ENCODE measurements around the gene PLXND1. TPM values are rescaled to one million over a fixed set of nuclear protein-coding genes. Genes with fewer than 3 reads are reported as not detected.
"Not testable (repeated sequence)": the region's sequence is repeated elsewhere in the genome, so short reads cannot be mapped to it uniquely, and the experiment has no call there.

PLXND1 gene
- total RNA-seq, 1 donor from 2014 or later = 56.9 TPM

- H3K27ac Mint-ChIP-seq = peak overlapping the region; percentile 41
- peaks cover 18% of the 10 kb centered on the region for H3K4me1 Mint-ChIP-seq (ENCODE audit: unreplicated experiment)
- no peaks in the 10 kb centered on the region for H3K9me3 Mint-ChIP-seq
- peaks cover 12% of the 10 kb centered on the region for H3K27me3 Mint-ChIP-seq
- no peak for DNase-seq (ENCODE audit: extremely low spot score, unreplicated experiment)
- TF ChIP-seq CTCF (conservative IDR thresholded peaks at IDR 0.05) = no peak
- no peaks in the 10 kb centered on the region for H3K36me3 Mint-ChIP-seq
- no peak overlapping the region for H3K4me3 Mint-ChIP-seq
These were observed 4.9 kb upstream of the PLXND1 start for GRCh38 chr3:129611446-129611800.

GRCh38 chr3:129610794-129611445 is 4.4 kb upstream of the PLXND1 start:
- Mint-ChIP-seq H3K4me1 (ENCODE audit: unreplicated experiment) (peaks cover 18% of the 10 kb centered on the region), H3K27me3 (peaks cover 12% of the 10 kb centered on the region)
- H3K27ac Mint-ChIP-seq; DNase-seq (ENCODE audit: extremely low spot score, unreplicated experiment); H3K9me3 Mint-ChIP-seq; H3K4me3 Mint-ChIP-seq; H3K36me3 Mint-ChIP-seq: not testable (repeated sequence)

- no peak for DNase-seq (ENCODE audit: extremely low spot score, unreplicated experiment)
- H3K27me3 Mint-ChIP-seq = peaks cover 16% of the 10 kb centered on the region
- no peak overlapping the region for H3K4me3 Mint-ChIP-seq
- H3K9me3 Mint-ChIP-seq = no peaks in the 10 kb centered on the region
- H3K27ac Mint-ChIP-seq = peak overlapping the region; percentile 41
- no peaks in the 10 kb centered on the region for H3K36me3 Mint-ChIP-seq
- no peak for TF ChIP-seq CTCF (conservative IDR thresholded peaks at IDR 0.05)
- peaks cover 22% of the 10 kb centered on the region for H3K4me1 Mint-ChIP-seq (ENCODE audit: unreplicated experiment)
These were observed 3.8 kb upstream of the PLXND1 start for GRCh38 chr3:129610276-129610675.

- H3K4me3 Mint-ChIP-seq = peak overlapping the region; percentile 62
- no peak for DNase-seq (ENCODE audit: extremely low spot score, unreplicated experiment)
These were observed 3.2 kb upstream of the PLXND1 start for GRCh38 chr3:129609591-129610182.

GRCh38 chr3:129608936-129609590 is 2.6 kb upstream of the PLXND1 start:
- no peak for TF ChIP-seq CTCF (conservative IDR thresholded peaks at IDR 0.05)
- Mint-ChIP-seq H3K9me3 (no peaks in the 10 kb centered on the region), H3K36me3 (no peaks in the 10 kb centered on the region), H3K4me1 (ENCODE audit: unreplicated experiment) (peaks cover 29% of the 10 kb centered on the region), H3K27ac (peak overlapping the region; percentile 41), H3K27me3 (peaks cover 22% of the 10 kb centered on the region), H3K4me3 (peak overlapping the region; percentile 62)
- DNase-seq (ENCODE audit: extremely low spot score, unreplicated experiment) = no peak

More at GRCh38 chr3:129609591-129610182, 3.2 kb upstream of the PLXND1 start:
- Mint-ChIP-seq H3K36me3 (no peaks in the 10 kb centered on the region), H3K27me3 (peaks cover 17% of the 10 kb centered on the region), H3K27ac (peak overlapping the region; percentile 41), H3K9me3 (no peaks in the 10 kb centered on the region), H3K4me1 (ENCODE audit: unreplicated experiment) (peaks cover 23% of the 10 kb centered on the region)
- TF ChIP-seq CTCF (conservative IDR thresholded peaks at IDR 0.05) = no peak
